Heart right ventricle (tissue), 16 donors: ENCODE measurements around the gene CD244. TPM values are rescaled to one million over a fixed set of nuclear protein-coding genes. Genes with fewer than 3 reads are reported as not detected.

Experiments
- ATAC-seq, 8 donors: fragments of 200-7000 bp; cut with Tn5 transposase; one replicate each; pipeline ENCODE4 v1.9.1; 2020; ENCODE audit warnings: mild to moderate bottlenecking in 8 of 8, moderate library complexity in 8 of 8, moderate number of reproducible peaks in 1 of 8
- DNase-seq, 2 donors: peaks; one replicate each; pipeline ENCODE4 v3.0.0-alpha.2; 2020
- H3K27ac ChIP-seq, 10 donors: fragments of 200-600 bp; sonication (generic) in 2 of 10; one replicate each; pipeline versions ENCODE4 v1.5.0 to v1.8.0; 2020 to 2022; ENCODE audit warnings: mild to moderate bottlenecking in 3 of 10
- H3K27me3 ChIP-seq, 7 donors: fragments of 200-600 bp; one replicate each; pipeline ENCODE4 v1.8.0; 2021 to 2022; ENCODE audit warnings: mild to moderate bottlenecking in 2 of 7
- H3K36me3 ChIP-seq, 9 donors: fragments of 200-600 bp; sonication (generic) in 1 of 9; one replicate each; pipeline versions ENCODE4 v1.5.0 to v1.8.0; 2020 to 2022; ENCODE audit warnings: mild to moderate bottlenecking in 2 of 9
- H3K4me1 ChIP-seq, 9 donors: fragments of 200-600 bp; sonication (generic) in 1 of 9; one replicate each; pipeline versions ENCODE4 v1.5.0 to v1.8.0; 2020 to 2022; ENCODE audit warnings: mild to moderate bottlenecking in 4 of 9
- H3K4me3 ChIP-seq, 10 donors: fragments of 200-600 bp; sonication (generic) in 2 of 10; one replicate each; pipeline versions ENCODE4 v1.5.0 to v1.8.0; 2020 to 2022; ENCODE audit warnings: mild to moderate bottlenecking in 7 of 10, moderate library complexity in 2 of 10
- H3K9me3 ChIP-seq, 11 donors: fragments of 200-600 bp in 10 of 11; sonication (generic) in 2 of 11; one replicate each; pipeline versions ENCODE4 v1.5.0 to v1.8.0; 2013 to 2022; ENCODE audit warnings: mild to moderate bottlenecking in 2 of 11, control low read depth in 1 of 11, moderate library complexity in 1 of 11
- CTCF ChIP-seq, 9 donors: fragments of 200-600 bp; sonication (generic) in 2 of 9; IDR thresholded peaks; one replicate each; pipeline versions ENCODE4 v1.5.0 to v1.8.0; 2021 to 2022; ENCODE audit warnings: antibody characterized with exemption in 9 of 9, mild to moderate bottlenecking in 5 of 9, moderate library complexity in 1 of 9
- WGBS, 2 donors: extraction: QIAGEN DNeasy Blood & Tissue Kit; methylation state at CpG; one replicate each; pipeline ENCODE4 v1.1.7; 2013; ENCODE audit warnings: inconsistent platforms in 1 of 2; 5-methylcytosine and 5-hydroxymethylcytosine counted together
- intact Hi-C, 10 donors: fragments of 100-400 bp; cut with DNase I; formaldehyde crosslinking; loops; one replicate each; pipeline versions ENCODE4 v1.11.1 to v1.14.2; 2022
- polyA plus RNA-seq, 2 donors: library from polyadenylated mRNA; stranded (reverse); fragments of 200-250 nt; gene quantifications; one replicate each; pipeline ENCODE4 v1.2.3, GENCODE V29; 2013
- total RNA-seq, 10 donors: library from RNA; stranded (reverse); fragmentation: NEBNext Ultra II Directional in 3 of 10; extraction: Animal tissue kit (Norgen Biotek cat#: 25700) in 3 of 10; gene quantifications; one replicate each; pipeline versions ENCODE4 v1.2.1 to v1.2.4, GENCODE V29; 2021 to 2023
- donor health status: Arrhythmogenic right ventricular cardiomyopathy.
- donor health status: ischemic (EF 13 %, LVEDD 7.1; RV severe dilation, severe dysfunction).
- donor health status: healthy with polysubstance abuse.
- donor health status: DM: no; HTN: yes; CAD: no.
- donor health status: DM: no; HTN: no; CAD: no.
- donor health status: ischemic (EF 25% LVEDD 6.9; RV normal size, moderate dysfunction).
- donor health status: ischemic (EF 25% LVEDD 5.7; RV mildly dilated, moderate dysfunction).
- donor health status: healthy.
- donor health status: DM: yes; HTN: yes; CAD: no.
- donor health status: Ischemic cardiomyopathy.
- donor health status: ischemic (EF 35%, LVEDD 5.7; RV mildly dilated, moderate dysfunction).
- donor health status: nonischemic (EF 11% LVEDD 7.7; RV severe dilation, severe dysfunction).
- donor health status: DM: yes; HTN: yes; CAD: no.
- donor health status: PGD.
- donor health status: ischemic (EF 29% LVEDD 5.4; RV normal size, mild dysfunction).
- donor health status: nonischemic (EF 23%, LVEDD 6.1; RV moderate dilation, normal function).

The CD244 gene
- total and polyA plus RNA-seq, 12 donors, result 0.10 to 1.5 (median 0.23) TPM; not detected in 4

GRCh38 chr1:160781914-160782689 is 80.6 kb downstream of the CD244 start:
- DNase-seq (no peak), ATAC-seq (peak in 2 of 8 donors; percentile 35 to 58)
- TF ChIP-seq CTCF (IDR thresholded peaks at IDR 0.05), result no peak
- peak overlapping the region in 1 of 10 donors; percentile 12 for H3K27ac ChIP-seq
- H3K9me3 ChIP-seq, result no peaks in the 10 kb centered on the region
- no peaks in the 10 kb centered on the region for H3K36me3 ChIP-seq
- no peaks in the 10 kb centered on the region for H3K27me3 ChIP-seq
- WGBS, 2 donors, result 82 to 85% methylated on average over 9 of the region's 9 CpGs
- H3K4me3 ChIP-seq, result no peak overlapping the region
- peaks cover 0 to 4% (median 0%) of the 10 kb centered on the region in 9 donors for H3K4me1 ChIP-seq
- intact Hi-C loops, result no loop called here

- no peak for ATAC-seq
- WGBS, 2 donors, result 67 to 73% methylated on average over 8 of the region's 8 CpGs
- H3K27me3 ChIP-seq, result no peaks in the 10 kb centered on the region
- H3K4me1 ChIP-seq, result peaks cover 0 to 4% (median 0%) of the 10 kb centered on the region in 9 donors
- H3K4me3 ChIP-seq, result no peak overlapping the region
- no peak overlapping the region for H3K27ac ChIP-seq
- no peaks in the 10 kb centered on the region for H3K36me3 ChIP-seq
- TF ChIP-seq CTCF (IDR thresholded peaks at IDR 0.05), result no peak
- intact Hi-C loops, result no loop called here
- no peak for DNase-seq
- no peaks in the 10 kb centered on the region for H3K9me3 ChIP-seq
These were observed 81.4 kb downstream of the CD244 start for GRCh38 chr1:160781186-160781766.

GRCh38 chr1:160780398-160780755 is 82.3 kb downstream of the CD244 start:
- no peak overlapping the region for H3K27ac ChIP-seq
- peaks cover 0 to 6% (median 0%) of the 10 kb centered on the region in 7 donors for H3K27me3 ChIP-seq
- no peak for ATAC-seq
- no peak overlapping the region for H3K4me3 ChIP-seq
- intact Hi-C loops, result no loop called here
- H3K9me3 ChIP-seq, result no peaks in the 10 kb centered on the region
- H3K4me1 ChIP-seq, result peaks cover 0 to 4% (median 0%) of the 10 kb centered on the region in 9 donors
- no peak for TF ChIP-seq CTCF (IDR thresholded peaks at IDR 0.05)
- H3K36me3 ChIP-seq, result no peaks in the 10 kb centered on the region
- DNase-seq, result no peak
- 87 to 95% methylated on average over 2 of the region's 2 CpGs for WGBS, 2 donors

Other genes with a start within 250 kb of the CD244 start
- 1 to 10 TPM in 1 of 10 donors, under 1 TPM in 5, not detected in 4; 0.17 to 3.8 (median 0.32) TPM for gene SLAMF1, start 215.8 kb downstream of the CD244 start, total RNA-seq
- gene SLAMF1, start 215.8 kb downstream of the CD244 start, polyA plus RNA-seq, result under 1 TPM; 0.19 to 0.44 TPM
- 10 to 100 TPM in 1 of 10 donors, 1 to 10 TPM in 4, under 1 TPM in 5; 0.40 to 20.9 (median 0.96) TPM for gene CD48, start 151.1 kb downstream of the CD244 start, total RNA-seq
- 1 to 10 TPM in 1 of 2 donors, under 1 TPM in 1; 0.80 to 1.9 TPM for gene CD48, start 151.1 kb downstream of the CD244 start, polyA plus RNA-seq
- 10 to 100 TPM in 1 of 10 donors, under 1 TPM in 9; 0.11 to 19.4 (median 0.34) TPM for gene SLAMF7, start 123.6 kb downstream of the CD244 start, total RNA-seq
- under 1 TPM; 0.13 to 0.22 TPM for gene SLAMF7, start 123.6 kb downstream of the CD244 start, polyA plus RNA-seq
- gene LY9, start 66.7 kb downstream of the CD244 start, total RNA-seq, result 1 to 10 TPM in 1 of 10 donors, under 1 TPM in 4, not detected in 5; 0.25 to 1.4 (median 0.42) TPM
- under 1 TPM in 1 of 2 donors, not detected in 1; 0.10 TPM for gene LY9, start 66.7 kb downstream of the CD244 start, polyA plus RNA-seq
- gene ITLN1, start 22.3 kb upstream of the CD244 start, total RNA-seq, result 100 to 1,000 TPM in 1 of 10 donors, 1 to 10 TPM in 6, under 1 TPM in 1, not detected in 2; 0.54 to 102 (median 3.2) TPM
- gene ITLN1, start 22.3 kb upstream of the CD244 start, polyA plus RNA-seq, result 1 to 10 TPM; 2.8 to 2.9 TPM
- gene ITLN2, start 91.9 kb upstream of the CD244 start, total RNA-seq, result not detected
- gene ITLN2, start 91.9 kb upstream of the CD244 start, polyA plus RNA-seq, result under 1 TPM in 1 of 2 donors, not detected in 1; 0.22 TPM
- 10 to 100 TPM in 6 of 10 donors, 1 to 10 TPM in 4; 7.1 to 22.7 (median 10.5) TPM for gene F11R, start 158.3 kb upstream of the CD244 start, total RNA-seq
- gene F11R, start 158.3 kb upstream of the CD244 start, polyA plus RNA-seq, result 1 to 10 TPM; 7.5 to 9.9 TPM
- gene TSTD1, start 176.1 kb upstream of the CD244 start, total RNA-seq, result 10 to 100 TPM in 9 of 10 donors, 1 to 10 TPM in 1; 8.0 to 18.0 (median 13.4) TPM
- 10 to 100 TPM; 11.8 to 15.3 TPM for gene TSTD1, start 176.1 kb upstream of the CD244 start, polyA plus RNA-seq
- gene USF1, start 183.1 kb upstream of the CD244 start, total RNA-seq, result 10 to 100 TPM; 23.7 to 43.6 (median 28.5) TPM
- 10 to 100 TPM; 42.4 to 55.1 TPM for gene USF1, start 183.1 kb upstream of the CD244 start, polyA plus RNA-seq
- gene ARHGAP30, start 207.0 kb upstream of the CD244 start, total RNA-seq, result 10 to 100 TPM in 1 of 10 donors, 1 to 10 TPM in 9; 1.5 to 16.4 (median 2.1) TPM
- gene ARHGAP30, start 207.0 kb upstream of the CD244 start, polyA plus RNA-seq, result 1 to 10 TPM; 1.2 to 1.4 TPM
- under 1 TPM in 1 of 10 donors, not detected in 9; 0.19 TPM for gene NECTIN4, start 226.7 kb upstream of the CD244 start, total RNA-seq
- under 1 TPM in 1 of 2 donors, not detected in 1; 0.06 TPM for gene NECTIN4, start 226.7 kb upstream of the CD244 start, polyA plus RNA-seq
- 10 to 100 TPM in 5 of 10 donors, 1 to 10 TPM in 5; 2.2 to 17.7 (median 9.0) TPM for gene KLHDC9, start 235.5 kb upstream of the CD244 start, total RNA-seq
- 1 to 10 TPM in 1 of 2 donors, under 1 TPM in 1; 0.83 to 6.7 TPM for gene KLHDC9, start 235.5 kb upstream of the CD244 start, polyA plus RNA-seq